ENCODE measurements around the gene CHAT.
A peak's percentile ranks its signal among the peaks of the same experiment; 100 is the strongest.

CHAT gene

GRCh38 chr10:49597426-49598163 is 16.2 kb upstream of the CHAT start:
- no peak for DNase-seq

GRCh38 chr10:49598164-49598856 is 15.5 kb upstream of the CHAT start:
- no peak for DNase-seq

DNA sequence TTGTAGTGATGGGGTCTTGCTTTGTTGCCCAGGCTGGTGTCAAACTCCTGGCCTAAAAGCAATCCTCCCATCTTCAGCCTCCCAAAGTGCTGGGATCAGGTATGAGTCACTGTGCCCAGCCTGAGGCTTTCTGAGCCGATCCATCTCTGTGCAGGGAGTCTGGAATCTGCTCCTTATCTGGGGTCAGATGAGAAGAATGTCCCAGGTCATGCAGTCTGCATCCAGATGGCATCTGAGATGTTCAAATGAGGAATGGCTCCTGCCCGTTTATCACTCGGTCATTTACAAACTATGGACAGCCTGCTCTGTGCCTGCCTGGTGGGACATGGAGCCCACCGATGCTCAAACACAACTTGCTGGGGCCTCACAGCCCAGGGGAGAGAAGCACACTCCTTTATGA is 14.9 kb upstream of the CHAT start:
- no peak for DNase-seq

GRCh38 chr10:49599546-49599945 is 14.3 kb upstream of the CHAT start:
- no peak for DNase-seq

GRCh38 chr10:49600046-49600445 is 13.8 kb upstream of the CHAT start:
- DNase-seq: no peak

DNA sequence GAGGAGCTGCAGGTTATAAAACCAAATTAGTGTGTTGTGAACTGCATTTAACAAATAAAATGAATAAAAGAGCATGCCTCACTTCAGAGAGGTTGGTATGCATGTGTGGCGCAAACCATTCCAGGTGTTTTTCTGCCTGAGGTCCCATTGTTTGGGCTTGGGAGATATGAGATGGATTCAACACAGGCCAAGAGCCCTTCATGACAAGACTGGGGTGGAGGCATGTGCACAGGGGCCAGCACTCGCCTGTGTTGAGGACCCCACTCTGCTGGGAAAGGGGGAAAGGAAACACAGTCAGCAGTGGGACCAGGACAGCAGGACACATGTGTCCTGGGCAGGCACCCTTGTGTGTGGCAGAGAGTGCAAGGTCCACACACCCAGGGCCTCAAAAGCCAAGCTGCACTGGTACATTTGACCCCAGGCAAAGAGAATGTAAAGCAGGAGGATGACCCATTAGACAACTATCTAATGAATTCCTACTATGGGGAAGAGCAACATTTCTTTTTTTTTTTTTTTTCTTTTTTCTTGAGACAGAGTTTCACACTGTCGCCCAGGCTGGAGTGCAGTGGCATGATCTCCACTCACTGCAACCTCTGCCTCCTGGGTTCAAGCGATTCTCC is 12.9 kb upstream of the CHAT start:
- DNase-seq: no peak

GRCh38 chr10:49601857-49602256 is 12.0 kb upstream of the CHAT start:
- DNase-seq: no peak

DNA sequence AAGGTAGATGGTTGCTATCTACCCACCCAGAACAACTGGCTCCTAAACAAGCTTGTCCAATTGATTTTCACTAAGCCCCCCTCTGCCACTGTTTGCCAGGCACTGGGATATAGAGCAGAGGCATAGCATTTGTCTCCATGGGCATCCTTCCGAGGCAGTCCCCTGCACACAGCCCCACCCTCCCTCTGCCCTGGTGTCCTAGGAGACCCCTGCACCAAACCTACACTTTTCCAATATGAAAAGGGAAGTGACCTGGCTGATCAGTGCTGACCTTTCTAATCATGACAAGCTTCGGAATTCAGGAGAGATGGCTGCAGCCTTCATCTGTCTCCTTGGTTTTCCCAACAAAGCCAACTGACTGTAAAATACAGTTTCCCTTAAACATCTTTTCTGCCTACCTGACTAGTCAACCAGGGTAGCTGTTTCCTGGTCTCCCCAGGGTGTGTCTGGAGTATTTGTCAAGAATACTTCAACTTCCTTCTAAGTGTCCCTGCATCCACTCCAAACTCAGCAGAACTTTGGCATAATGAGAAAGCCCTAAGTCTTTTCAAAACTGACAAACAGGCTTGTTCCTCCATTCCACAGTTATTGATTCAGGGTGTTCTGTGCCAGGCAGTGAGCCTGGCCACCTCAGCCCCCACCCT is 11.3 kb upstream of the CHAT start:
- DNase-seq: no peak

GRCh38 chr10:49605216-49605938 is 8.5 kb upstream of the CHAT start:
- DNase-seq: no peak

DNA sequence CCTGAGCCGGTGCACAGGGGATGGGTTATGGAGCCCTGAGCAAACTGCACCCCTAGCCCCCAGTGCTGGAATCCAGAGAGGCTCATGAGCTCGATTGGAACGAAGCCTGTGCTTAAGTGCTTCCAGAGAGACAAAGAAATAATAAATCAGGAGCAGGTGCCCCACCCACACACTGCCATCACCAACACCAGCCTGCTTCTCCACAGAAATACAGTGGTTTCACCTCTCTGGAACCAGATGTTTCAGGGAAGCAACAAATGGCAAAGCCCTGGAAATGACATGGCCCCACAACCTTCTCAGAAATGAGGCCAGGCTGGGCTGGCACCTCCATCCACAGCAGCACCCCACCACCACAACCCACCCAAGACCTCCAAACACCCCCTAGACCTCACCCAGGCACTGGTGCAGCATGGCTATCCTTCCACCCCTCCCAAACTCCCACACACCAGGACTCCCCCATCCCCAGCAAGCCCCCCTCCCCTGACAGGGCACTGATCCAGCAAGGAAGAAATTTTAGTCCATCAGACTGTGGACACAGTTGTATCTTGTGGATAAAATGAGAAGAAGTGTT is 7.8 kb upstream of the CHAT start:
- no peak for DNase-seq

DNA sequence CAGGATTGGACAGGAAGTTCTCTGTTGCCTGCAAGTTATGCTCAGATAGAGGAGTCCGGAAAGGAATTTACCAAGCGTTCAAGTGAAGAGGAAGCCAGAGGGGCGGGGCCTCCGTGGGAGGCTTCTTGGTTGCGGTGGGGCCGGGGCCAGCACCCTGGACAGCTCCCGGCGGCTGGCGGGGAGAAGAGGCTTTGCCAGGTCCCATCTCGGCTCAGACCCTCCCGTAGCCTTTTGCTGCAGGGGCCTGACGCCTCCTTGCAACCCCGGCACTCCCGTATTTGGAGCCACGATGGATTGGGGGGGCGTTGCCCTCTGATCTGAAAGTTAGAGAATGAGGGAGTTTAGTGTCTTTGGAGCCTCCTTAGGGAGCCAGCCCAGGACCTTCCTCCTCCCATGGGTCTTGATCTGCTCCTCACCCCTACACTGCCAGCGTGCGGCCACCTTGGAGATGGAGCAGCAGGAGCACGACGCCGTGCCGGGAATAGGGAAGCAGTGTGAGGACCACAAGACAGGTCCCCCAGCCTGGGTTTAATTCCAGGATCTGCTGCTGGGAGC is 6.8 kb upstream of the CHAT start:
- DNase-seq: peak; percentile 81

DNA sequence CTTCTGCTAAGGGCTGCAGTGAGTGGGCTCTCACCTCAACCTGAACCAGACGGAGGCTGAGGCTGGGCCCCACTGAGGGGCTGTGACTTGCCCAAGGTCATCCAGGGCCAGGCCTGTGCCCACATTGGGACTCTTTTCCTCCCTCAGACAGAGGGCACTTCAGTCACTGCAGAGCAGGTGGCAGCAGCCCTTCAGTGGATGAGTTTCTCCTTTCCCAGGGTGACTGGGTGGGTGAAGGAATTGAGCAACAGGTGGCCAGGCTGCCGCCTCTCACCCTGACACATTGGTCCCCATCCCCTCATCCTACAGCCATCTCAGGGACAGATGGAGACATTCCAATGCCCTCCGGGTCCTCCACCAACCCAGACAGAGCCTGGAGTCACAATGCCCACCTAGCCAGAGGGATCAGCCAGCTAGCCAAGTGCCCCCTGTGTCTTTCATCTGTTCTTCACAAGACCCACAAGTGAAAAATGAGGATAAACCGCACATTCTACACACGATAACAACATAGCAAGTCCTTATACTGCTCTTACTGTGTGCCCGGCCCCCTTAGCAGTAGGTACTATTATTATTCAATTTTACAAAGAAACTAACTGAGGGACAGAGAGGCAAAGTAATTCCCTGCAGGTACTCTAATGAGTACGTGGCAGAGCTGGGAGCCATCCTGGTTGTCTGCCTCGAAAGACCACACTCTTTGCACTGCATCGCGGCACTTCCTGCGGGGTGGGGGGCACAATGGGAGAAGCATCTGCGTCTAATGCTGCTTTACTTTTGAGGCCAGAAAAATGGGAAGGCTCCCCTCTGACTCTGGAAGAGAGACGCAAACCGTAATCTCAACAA is 5.5 kb upstream of the CHAT start:
- DNase-seq: no peak

DNA sequence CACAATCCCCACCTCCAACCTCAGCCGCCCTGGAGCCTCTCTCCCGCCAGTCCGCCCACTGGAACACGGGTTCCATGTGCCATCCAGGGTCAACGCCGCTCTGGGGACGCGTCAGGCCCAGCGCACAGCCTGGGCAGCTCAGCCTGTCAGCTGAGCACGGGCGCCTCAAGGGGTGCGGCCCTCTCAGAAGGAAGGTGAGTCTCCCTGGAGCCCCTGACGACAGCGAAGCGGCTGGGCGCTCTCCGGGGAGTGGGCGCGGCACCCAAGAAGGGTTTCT is 4.9 kb upstream of the CHAT start:
- no peak for DNase-seq

DNA sequence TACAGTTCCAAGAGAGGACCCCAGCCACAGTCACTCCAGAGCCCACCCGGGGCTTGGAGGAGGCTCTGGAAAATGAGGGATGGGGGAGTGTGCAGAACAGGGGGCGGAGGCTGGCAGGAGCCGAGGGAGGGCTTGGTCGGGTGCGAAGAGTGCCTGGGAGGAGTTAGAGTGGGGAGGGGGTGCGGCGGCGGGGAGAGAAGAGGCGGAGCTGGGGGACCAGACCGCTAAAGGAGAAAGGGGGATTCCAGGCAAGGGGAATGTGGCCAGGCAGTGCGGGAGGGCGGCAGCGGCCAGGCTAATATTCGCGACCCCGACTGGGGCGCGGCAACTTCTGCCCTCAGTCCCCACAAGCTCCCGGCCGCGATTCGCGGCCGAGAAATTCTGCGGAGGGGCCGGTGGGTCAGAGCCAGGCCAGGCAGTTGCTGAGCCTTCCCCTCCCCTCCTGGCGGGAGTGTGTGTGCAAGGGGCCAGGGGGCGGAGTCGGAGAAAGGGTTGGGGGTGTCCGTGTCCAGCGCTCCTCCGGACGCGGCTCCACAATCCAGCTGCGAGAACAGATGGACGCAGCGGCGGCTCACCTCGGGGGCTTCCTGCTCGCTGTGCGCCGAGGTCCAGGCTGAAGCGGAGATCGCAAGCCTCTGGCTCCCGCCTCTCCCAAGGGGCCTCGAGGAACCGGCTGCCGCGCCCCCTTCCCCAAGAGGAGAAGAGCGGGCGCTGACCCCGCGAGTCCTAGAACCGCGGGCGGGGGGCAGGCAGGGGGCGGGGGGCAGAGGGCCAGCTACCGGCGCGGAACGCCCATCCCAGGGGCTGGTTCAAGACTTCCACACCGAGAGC is 4.3 kb upstream of the CHAT start:
- DNase-seq: no peak

DNA sequence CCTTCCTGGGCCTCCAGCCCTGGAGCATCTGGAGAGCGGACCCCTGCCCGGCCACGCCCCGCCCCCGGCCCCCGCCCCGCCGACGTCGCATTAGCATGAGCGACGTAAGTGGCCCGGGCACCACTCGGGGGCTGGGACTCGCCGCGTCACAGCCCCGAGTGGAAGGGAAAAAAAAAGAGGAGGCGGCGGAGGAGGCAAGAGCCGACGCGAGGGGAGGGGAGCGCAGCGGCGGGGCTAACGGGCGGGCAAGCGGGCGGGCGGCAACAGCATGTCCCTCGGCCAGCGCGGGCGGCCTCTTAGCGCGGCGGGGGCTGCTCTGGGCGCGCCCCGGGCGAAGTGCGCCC is 3.8 kb upstream of the CHAT start, which contains the start of gene SLC18A3:
TSS of gene SLC18A3 (plus strand) at position 197 of the 344 bp plus-strand sequence. CDS start 431 bp downstream, outside the sequence.
- DNase-seq: no peak

- no peak for DNase-seq
These were observed 3.2 kb upstream of the CHAT start for GRCh38 chr10:49610458-49611165.

- no peak for DNase-seq
These were observed 2.5 kb upstream of the CHAT start for GRCh38 chr10:49611166-49611815.

DNA sequence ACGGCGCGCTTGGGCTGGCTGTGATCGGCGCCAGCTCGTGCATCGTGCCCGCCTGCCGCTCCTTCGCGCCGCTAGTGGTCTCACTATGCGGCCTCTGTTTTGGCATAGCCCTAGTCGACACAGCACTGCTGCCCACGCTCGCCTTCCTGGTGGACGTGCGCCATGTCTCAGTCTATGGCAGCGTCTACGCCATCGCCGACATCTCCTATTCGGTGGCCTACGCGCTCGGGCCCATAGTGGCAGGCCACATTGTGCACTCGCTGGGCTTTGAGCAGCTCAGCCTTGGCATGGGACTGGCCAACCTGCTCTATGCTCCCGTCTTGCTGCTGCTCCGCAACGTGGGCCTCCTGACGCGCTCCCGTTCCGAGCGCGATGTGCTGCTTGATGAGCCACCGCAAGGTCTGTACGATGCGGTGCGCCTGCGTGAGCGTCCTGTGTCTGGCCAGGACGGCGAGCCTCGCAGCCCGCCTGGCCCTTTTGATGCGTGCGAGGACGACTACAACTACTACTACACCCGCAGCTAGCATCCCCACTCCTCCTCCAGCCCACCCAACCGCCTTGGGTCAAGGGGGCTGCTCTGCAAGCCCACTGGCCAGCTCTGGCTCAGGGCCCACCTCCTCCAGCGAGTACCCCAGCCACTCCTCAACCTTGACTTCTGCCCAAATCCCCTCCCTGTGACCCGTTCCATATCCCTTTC is 1.9 kb upstream of the CHAT start:
- no peak for DNase-seq

All from kidney glomerular epithelial cell (primary cell).